ENCODE data around the gene NT5DC2. TPM values are rescaled to one million over a fixed set of nuclear protein-coding genes. Genes with fewer than 3 reads are reported as not detected.

The NT5DC2 gene
- total RNA-seq, 6 experiments from 2014 or later: 1.1 to 12.5 (median 3.9) TPM

- Histone ChIP-seq H3K27ac (no peak overlapping the region), H3K9me3 (no peaks in the 10 kb centered on the region), H3K4me3 (no peak overlapping the region), H3K4me1 (no peaks in the 10 kb centered on the region), H3K27me3 (no peaks in the 10 kb centered on the region), H3K36me3 (peaks cover 0 to 66% (median 35%) of the 10 kb centered on the region in 4 donors)
- TF ChIP-seq CTCF (IDR thresholded peaks at IDR 0.05) (no peak), POLR2A (IDR thresholded peaks at IDR 0.05) (no peak)
- ATAC-seq (no peak), DNase-seq (no peak)
- WGBS (ENCODE audit: insufficient coverage, low coverage, low lambda C conversion rate, missing lambda C conversion rate): 75% methylated on average over 9 of the region's 9 CpGs
- intact Hi-C loops (cut with DNase I): no loop called here
Observed at GRCh38 chr3:52557011-52557960, 23.6 kb upstream of the NT5DC2 start.

- TF ChIP-seq CTCF (IDR thresholded peaks at IDR 0.05): no peak
- no peak for TF ChIP-seq POLR2A (IDR thresholded peaks at IDR 0.05)
- no peaks in the 10 kb centered on the region for H3K27me3 ChIP-seq
- 93% methylated on average over 1 of the region's 1 CpG for WGBS (ENCODE audit: insufficient coverage, low coverage, low lambda C conversion rate, missing lambda C conversion rate)
- no peak overlapping the region for H3K27ac ChIP-seq
- DNase-seq (no peak), ATAC-seq (no peak)
- peaks cover 0 to 52% (median 27%) of the 10 kb centered on the region in 4 donors for H3K36me3 ChIP-seq
- intact Hi-C loops (cut with DNase I): no loop called here
- H3K9me3 ChIP-seq: no peaks in the 10 kb centered on the region
- H3K4me3 ChIP-seq: no peak overlapping the region
- H3K4me1 ChIP-seq: no peaks in the 10 kb centered on the region
Observed at GRCh38 chr3:52555056-52555455, 21.4 kb upstream of the NT5DC2 start.

- no peak overlapping the region for H3K4me3 ChIP-seq
- 71% methylated on average over 4 of the region's 5 CpGs for WGBS (ENCODE audit: insufficient coverage, low coverage, low lambda C conversion rate, missing lambda C conversion rate)
- no peaks in the 10 kb centered on the region for H3K4me1 ChIP-seq
- H3K36me3 ChIP-seq: peaks cover 0 to 52% (median 27%) of the 10 kb centered on the region in 4 donors
- DNase-seq (peak in 2 of 3 donors; percentile 60 to 73), ATAC-seq (peak; percentile 15 to 89 (median 52))
- intact Hi-C loops (cut with DNase I): no loop called here
- H3K27me3 ChIP-seq: no peaks in the 10 kb centered on the region
- no peak for TF ChIP-seq POLR2A (IDR thresholded peaks at IDR 0.05)
- peak in 1 of 4 donors; percentile 9 for TF ChIP-seq CTCF (IDR thresholded peaks at IDR 0.05)
- no peaks in the 10 kb centered on the region for H3K9me3 ChIP-seq
- H3K27ac ChIP-seq: no peak overlapping the region
Observed at GRCh38 chr3:52554026-52554755, 20.5 kb upstream of the NT5DC2 start.

GRCh38 chr3:52552089-52552488, 18.4 kb upstream of the NT5DC2 start:
- intact Hi-C loops (cut with DNase I): no loop called here
- H3K4me1 ChIP-seq: no peaks in the 10 kb centered on the region
- peaks cover 4 to 58% (median 30%) of the 10 kb centered on the region in 4 donors for H3K36me3 ChIP-seq
- ATAC-seq: peak in 1 of 4 donors; percentile 19
- no peak for DNase-seq
- no peak overlapping the region for H3K4me3 ChIP-seq
- no peaks in the 10 kb centered on the region for H3K27me3 ChIP-seq
- no peaks in the 10 kb centered on the region for H3K9me3 ChIP-seq
- TF ChIP-seq CTCF (IDR thresholded peaks at IDR 0.05) (no peak), POLR2A (IDR thresholded peaks at IDR 0.05) (no peak)
- H3K27ac ChIP-seq: no peak overlapping the region
- WGBS (ENCODE audit: insufficient coverage, low coverage, low lambda C conversion rate, missing lambda C conversion rate): 0% methylated on average over 1 of the region's 3 CpGs
